Keratinocyte (primary cell): ENCODE data around the gene DCAF7. TPM values are rescaled to one million over a fixed set of nuclear protein-coding genes. Genes with fewer than 3 reads are reported as not detected.

Experiments used
- DNase-seq: peaks from one replicate; pipeline ENCODE4 v3.0.0-alpha.2; 2011; ENCODE audit warnings: low read depth, missing footprints, low spot score
- FAIRE-seq: peaks from 2 replicates; lab custom pipeline; 2011; peaks lifted over from hg19 to GRCh38; lab: Jason Lieb, UNC
- H2AFZ ChIP-seq: 2 replicates; pipeline ENCODE4 v1.6.0; 2012; ENCODE audit warnings: low read length, control low read depth, inconsistent platforms; ENCODE audit not compliant: control insufficient read depth
- H3K27ac ChIP-seq: 2 replicates; pipeline ENCODE4 v1.5.1; 2011; ENCODE audit warnings: low read length; ENCODE audit not compliant: control insufficient read depth, insufficient read depth
- H3K27me3 ChIP-seq: 3 replicates; pipeline ENCODE4 v1.6.0; 2011; ENCODE audit warnings: low read length; ENCODE audit not compliant: control insufficient read depth, insufficient read depth; ENCODE audit errors: extremely low read depth
- H3K36me3 ChIP-seq, 2 experiments: 2 replicates in 1 of 2; 3 replicates in 1 of 2; pipeline ENCODE4 v1.5.1; 2011; ENCODE audit warnings: low read length in 2 of 2, mild to moderate bottlenecking in 1 of 2; ENCODE audit not compliant: control insufficient read depth in 2 of 2, insufficient read depth in 2 of 2; ENCODE audit errors: extremely low read depth in 1 of 2
- H3K4me1 ChIP-seq: 3 replicates; pipeline ENCODE4 v1.5.1; 2011; ENCODE audit warnings: low read length; ENCODE audit not compliant: control insufficient read depth, insufficient read depth; ENCODE audit errors: extremely low read depth
- H3K4me2 ChIP-seq: 3 replicates; pipeline ENCODE4 v1.6.0; 2011; ENCODE audit warnings: low read depth, low read length; ENCODE audit not compliant: control insufficient read depth, insufficient read depth; ENCODE audit errors: extremely low read depth
- H3K4me3 ChIP-seq, 3 experiments: fragments of 200-600 bp in 1 of 3; sonication (generic) in 1 of 3; 2 replicates in 2 of 3; 3 replicates in 1 of 3; pipeline ENCODE4 v1.5.1; 2011 to 2016; ENCODE audit warnings: low read length in 3 of 3, mild to moderate bottlenecking in 3 of 3, control low read depth in 2 of 3, inconsistent platforms in 1 of 3, low read depth in 1 of 3, mixed read lengths in 1 of 3, mixed run types in 1 of 3, moderate library complexity in 1 of 3; ENCODE audit not compliant: control insufficient read depth in 2 of 3, insufficient read depth in 2 of 3; ENCODE audit errors: extremely low read depth in 1 of 3
- H3K79me2 ChIP-seq: 2 replicates; pipeline ENCODE4 v1.6.0; 2012; ENCODE audit warnings: low read length; ENCODE audit not compliant: control insufficient read depth, insufficient read depth
- H3K9ac ChIP-seq: 3 replicates; pipeline ENCODE4 v1.6.0; 2011; ENCODE audit warnings: low read length; ENCODE audit not compliant: control insufficient read depth, insufficient read depth; ENCODE audit errors: extremely low read depth
- H3K9me1 ChIP-seq: 3 replicates; pipeline ENCODE4 v1.6.0; 2011; ENCODE audit warnings: low read length; ENCODE audit not compliant: control insufficient read depth, insufficient read depth; ENCODE audit errors: extremely low read depth
- H3K9me3 ChIP-seq: 2 replicates; pipeline ENCODE4 v1.5.1; 2012; ENCODE audit warnings: low read depth, low read length; ENCODE audit not compliant: control insufficient read depth
- H4K20me1 ChIP-seq: 3 replicates; pipeline ENCODE4 v1.6.0; 2011; ENCODE audit warnings: low read length; ENCODE audit not compliant: control insufficient read depth, insufficient read depth; ENCODE audit errors: extremely low read depth
- CTCF ChIP-seq, 3 experiments: IDR thresholded peaks in 1 of 3; conservative IDR thresholded peaks in 1 of 3; optimal IDR thresholded peaks in 1 of 3; 2 replicates in 2 of 3; 3 replicates in 1 of 3; pipeline versions ENCODE3 to v1.5.1; 2011; ENCODE audit warnings: low read length in 3 of 3, mild to moderate bottlenecking in 3 of 3, moderate library complexity in 2 of 3, control low read depth in 1 of 3, inconsistent platforms in 1 of 3; ENCODE audit not compliant: insufficient read depth in 2 of 3; ENCODE audit errors: extremely low read depth in 1 of 3
- EZH2 ChIP-seq: IDR thresholded peaks from one replicate; pipeline ENCODE4 v1.6.1; 2012; ENCODE audit warnings: inconsistent platforms, mild to moderate bottlenecking, low read length, moderate library complexity
- dilution Hi-C: fragments of 300-500 bp; cut with MboI; formaldehyde crosslinking; loops from one replicate; pipeline ENCODE4 v1.7.0; 2020; ENCODE audit warnings: low sequenced_read_pairs; ENCODE audit not compliant: extremely low pct_ligation_motif_present
- polyA plus RNA-seq, 5 experiments: library from polyadenylated mRNA; depleted of rRNA in 3 of 5; stranded (reverse) in 3 of 5; stranded (forward) in 1 of 5; unstranded in 1 of 5; fragments of >200 nt; gene quantifications; 1 replicate in 1 of 5; 2 replicates in 3 of 5; 3 replicates in 1 of 5; pipeline versions ENCODE4 v1.2.1 to v1.2.3, GENCODE V29; 2011 to 2012; ENCODE audit warnings: missing spikeins in 2 of 5, low read depth in 1 of 5, low replicate concordance in 1 of 5

DCAF7 gene
- polyA plus RNA-seq, 1 donor (not counting 4 experiments of a cell fraction or from before 2014, with no cell fraction given) = 32.6 TPM

- dilution Hi-C loops = no loop called here
- Histone ChIP-seq H2AFZ (no peak overlapping the region), H3K4me3 (no peak overlapping the region), H4K20me1 (no peaks in the 10 kb centered on the region), H3K9me1 (no peaks in the 10 kb centered on the region), H3K36me3 (no peaks in the 10 kb centered on the region), H3K9ac (no peak overlapping the region), H3K27ac (no peak overlapping the region), H3K4me2 (no peak overlapping the region), H3K4me1 (no peaks in the 10 kb centered on the region), H3K9me3 (no peaks in the 10 kb centered on the region), H3K27me3 (peaks cover 20% of the 10 kb centered on the region), H3K79me2 (no peaks in the 10 kb centered on the region)
- FAIRE-seq = no peak
- TF ChIP-seq EZH2 (no peak), CTCF (optimal IDR thresholded peaks at IDR 0.05 in 1 of 3, IDR thresholded peaks at IDR 0.05 in 1 of 3, conservative IDR thresholded peaks at IDR 0.05 in 1 of 3; ENCODE audit: extremely low read depth in 1 of 3, insufficient read depth in 2 of 3, low read length in 3 of 3) (no peak)
- DNase-seq = no peak
Observed at GRCh38 chr17:63505341-63505740, 44.9 kb upstream of the DCAF7 start.

- TF ChIP-seq EZH2 (no peak), CTCF (optimal IDR thresholded peaks at IDR 0.05 in 1 of 3, IDR thresholded peaks at IDR 0.05 in 1 of 3, conservative IDR thresholded peaks at IDR 0.05 in 1 of 3; ENCODE audit: extremely low read depth in 1 of 3, insufficient read depth in 2 of 3, low read length in 3 of 3) (no peak)
- dilution Hi-C loops = no loop called here
- no peak for DNase-seq
- no peaks in the 10 kb centered on the region for H3K4me1 ChIP-seq
- H3K9me1 ChIP-seq = no peaks in the 10 kb centered on the region
- no peak overlapping the region for H2AFZ ChIP-seq
- no peak overlapping the region for H3K4me2 ChIP-seq
- no peak overlapping the region for H3K9ac ChIP-seq
- no peaks in the 10 kb centered on the region for H4K20me1 ChIP-seq
- no peak overlapping the region for H3K27ac ChIP-seq
- H3K36me3 ChIP-seq = no peaks in the 10 kb centered on the region
- no peak for FAIRE-seq
- peaks cover 10% of the 10 kb centered on the region for H3K27me3 ChIP-seq
- no peak overlapping the region for H3K4me3 ChIP-seq
- no peaks in the 10 kb centered on the region for H3K79me2 ChIP-seq
- no peaks in the 10 kb centered on the region for H3K9me3 ChIP-seq
Observed at GRCh38 chr17:63506627-63507026, 43.6 kb upstream of the DCAF7 start.
